ENCODE data around the gene STAM2.

The STAM2 gene

DNA sequence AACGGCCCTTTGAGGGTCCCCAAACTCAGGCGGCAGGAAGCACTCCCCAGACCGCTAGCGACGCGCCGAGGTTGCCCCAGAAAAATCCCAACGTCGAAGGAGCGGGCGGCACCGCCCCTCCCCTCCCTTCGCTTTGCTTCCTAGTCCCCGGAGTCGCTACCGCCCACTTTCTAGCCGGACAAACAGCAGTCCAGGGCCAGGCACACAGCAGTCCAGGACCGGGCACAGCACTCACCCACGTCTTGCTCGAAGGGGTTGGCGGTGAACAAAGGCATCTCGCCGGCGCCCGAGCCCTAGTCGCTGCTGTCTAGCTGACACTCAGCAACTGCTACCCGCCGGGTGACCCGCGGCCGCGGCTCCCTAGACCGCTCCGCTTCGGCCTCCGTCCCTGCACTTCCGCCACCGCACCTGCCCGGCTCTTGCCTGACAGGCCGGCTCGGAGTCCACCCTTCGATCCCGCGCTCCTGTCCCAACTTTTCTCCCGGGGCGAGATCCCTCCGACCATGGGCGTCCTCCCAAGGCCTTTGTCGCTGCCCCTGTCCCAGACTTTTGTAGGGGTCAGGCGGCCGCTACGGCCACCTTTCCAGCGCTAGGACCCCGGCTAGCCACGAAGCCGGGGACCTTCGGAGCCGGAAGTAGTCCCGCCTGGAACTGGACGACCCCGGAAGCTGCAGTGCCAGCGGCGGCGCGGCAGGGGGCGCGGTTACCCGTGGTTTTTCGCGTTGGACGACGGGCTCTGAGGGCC, at the start of gene STAM2:
Gene STAM2 (minus strand): TSS at position 396 of the 745 bp plus-strand sequence. CDS start 121 bp downstream, at position 275.
- H3K4me3 ChIP-seq (ENCODE audit: low read depth, low read length), result peak within 1 kb of the TSS; percentile 86
- peak; percentile 66 for DNase-seq (ENCODE audit: low read depth)
- TF ChIP-seq, protein P1, sequence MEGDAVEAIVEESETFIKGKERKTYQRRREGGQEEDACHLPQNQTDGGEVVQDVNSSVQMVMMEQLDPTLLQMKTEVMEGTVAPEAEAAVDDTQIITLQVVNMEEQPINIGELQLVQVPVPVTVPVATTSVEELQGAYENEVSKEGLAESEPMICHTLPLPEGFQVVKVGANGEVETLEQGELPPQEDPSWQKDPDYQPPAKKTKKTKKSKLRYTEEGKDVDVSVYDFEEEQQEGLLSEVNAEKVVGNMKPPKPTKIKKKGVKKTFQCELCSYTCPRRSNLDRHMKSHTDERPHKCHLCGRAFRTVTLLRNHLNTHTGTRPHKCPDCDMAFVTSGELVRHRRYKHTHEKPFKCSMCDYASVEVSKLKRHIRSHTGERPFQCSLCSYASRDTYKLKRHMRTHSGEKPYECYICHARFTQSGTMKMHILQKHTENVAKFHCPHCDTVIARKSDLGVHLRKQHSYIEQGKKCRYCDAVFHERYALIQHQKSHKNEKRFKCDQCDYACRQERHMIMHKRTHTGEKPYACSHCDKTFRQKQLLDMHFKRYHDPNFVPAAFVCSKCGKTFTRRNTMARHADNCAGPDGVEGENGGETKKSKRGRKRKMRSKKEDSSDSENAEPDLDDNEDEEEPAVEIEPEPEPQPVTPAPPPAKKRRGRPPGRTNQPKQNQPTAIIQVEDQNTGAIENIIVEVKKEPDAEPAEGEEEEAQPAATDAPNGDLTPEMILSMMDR (IDR thresholded peaks at IDR 0.05; ENCODE audit: control insufficient read depth, extremely low read depth, insufficient read depth), result peak; percentile 88

DNA sequence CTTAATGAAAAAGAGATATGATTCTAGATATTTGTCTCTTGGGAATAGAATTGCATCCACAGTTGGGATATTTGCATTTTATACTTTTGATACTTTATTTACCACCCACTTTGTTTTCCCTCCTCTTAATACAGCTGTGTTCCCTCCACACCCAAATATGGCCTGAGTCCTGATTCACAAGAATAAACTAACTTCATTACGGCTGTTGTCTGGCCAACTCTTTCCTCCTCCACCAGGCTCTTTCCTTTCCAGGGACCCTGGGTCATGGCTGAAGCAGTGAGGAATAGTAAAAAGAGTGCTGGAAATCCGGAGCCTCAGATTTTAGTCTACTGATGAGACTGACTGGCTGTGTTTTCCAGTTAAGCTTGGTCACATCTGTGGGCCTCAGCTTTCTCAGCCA, 48.4 kb upstream of the STAM2 start:
- H3K4me3 ChIP-seq (ENCODE audit: low read depth, low read length), result no peak overlapping the region
- TF ChIP-seq, protein P1 (IDR thresholded peaks at IDR 0.05; ENCODE audit: control insufficient read depth, extremely low read depth, insufficient read depth), result no peak
- no peak for DNase-seq (ENCODE audit: low read depth)

DNA sequence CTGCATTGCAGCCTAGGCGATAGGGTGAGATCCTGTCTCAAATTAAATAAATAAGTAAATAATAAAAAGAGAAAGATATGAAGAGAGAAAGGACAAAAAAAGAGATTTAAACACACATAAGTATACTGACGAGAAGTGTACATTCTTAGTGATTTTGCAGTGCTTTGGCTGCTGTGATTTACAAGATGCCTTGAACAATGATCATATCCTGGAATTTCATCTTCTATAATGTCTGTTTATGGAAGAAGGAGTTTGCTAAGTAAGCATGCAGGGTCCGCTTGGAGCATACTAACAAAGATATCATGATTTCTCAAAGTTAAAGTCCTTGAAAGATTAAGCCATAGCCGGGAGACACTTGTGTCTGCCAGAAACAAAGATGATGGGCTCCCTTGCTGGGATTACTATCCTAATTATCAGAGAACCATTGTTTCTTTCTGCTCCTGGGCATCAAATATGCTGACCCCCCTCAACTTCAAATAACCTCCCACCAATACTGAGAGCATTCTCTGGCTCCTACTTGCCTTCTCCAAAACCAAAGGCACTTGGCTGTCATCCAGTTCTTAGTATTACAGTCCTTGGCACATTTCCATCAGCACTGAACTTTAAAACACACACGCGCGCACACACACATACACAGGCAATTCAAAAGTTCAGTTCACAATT, 47.5 kb upstream of the STAM2 start:
- DNase-seq (ENCODE audit: low read depth), result peak; percentile 26
- TF ChIP-seq, protein P1 (IDR thresholded peaks at IDR 0.05; ENCODE audit: control insufficient read depth, extremely low read depth, insufficient read depth), result no peak
- H3K4me3 ChIP-seq (ENCODE audit: low read depth, low read length), result no peak overlapping the region

DNA sequence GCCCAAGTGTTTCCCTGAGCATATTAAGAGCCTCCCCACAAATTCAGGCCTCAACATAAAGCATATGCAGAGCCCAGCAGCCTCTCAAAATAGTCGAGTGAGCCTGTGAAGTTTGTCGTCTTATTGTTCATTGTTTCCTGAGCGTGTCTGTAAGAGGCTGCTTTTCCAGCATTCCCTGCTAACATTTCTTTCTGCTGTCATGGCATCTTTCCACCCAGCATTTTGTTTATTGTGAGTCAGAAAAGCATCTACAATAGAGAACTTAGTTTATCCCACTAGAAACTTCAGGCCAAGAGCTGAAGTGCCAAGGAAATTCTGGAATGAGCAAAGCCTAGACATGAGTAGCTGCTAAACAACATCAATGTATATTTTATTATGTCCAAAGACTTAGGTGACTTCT, 46.3 kb upstream of the STAM2 start:
- H3K4me3 ChIP-seq (ENCODE audit: low read depth, low read length), result no peak overlapping the region
- no peak for DNase-seq (ENCODE audit: low read depth)
- TF ChIP-seq, protein P1 (IDR thresholded peaks at IDR 0.05; ENCODE audit: control insufficient read depth, extremely low read depth, insufficient read depth), result no peak

DNA sequence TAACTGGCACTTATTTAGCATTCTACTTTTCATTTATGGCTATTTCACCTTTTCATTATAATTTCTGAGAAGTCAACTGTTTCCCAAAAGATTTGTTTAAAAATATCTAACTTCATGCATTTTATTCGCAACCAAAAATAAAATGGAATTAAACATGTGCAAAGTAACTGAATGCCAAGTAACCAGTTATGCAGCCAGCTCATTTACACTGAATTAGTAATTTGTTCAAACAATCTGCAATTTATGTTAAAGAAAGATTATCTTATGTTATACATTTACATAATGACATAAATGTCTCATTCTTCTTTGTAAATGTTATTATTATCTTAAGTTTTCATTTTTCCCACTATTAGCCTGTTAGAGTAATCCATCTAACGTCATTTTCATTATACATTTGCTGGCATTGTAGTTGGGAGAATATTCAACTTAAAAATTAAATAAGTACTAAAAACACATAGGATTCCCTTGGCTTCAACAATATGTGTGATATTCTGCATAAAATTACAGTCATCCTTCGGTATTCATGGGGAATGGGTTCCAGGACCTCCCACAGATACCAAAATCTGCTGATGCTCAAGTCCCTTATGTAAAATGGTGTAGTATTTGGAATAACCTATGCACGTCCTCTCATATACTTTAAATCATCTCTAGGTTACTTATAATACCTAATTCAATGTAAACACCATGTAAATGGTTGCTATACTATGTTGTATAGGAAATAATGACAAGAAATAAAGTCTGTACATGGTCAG, 43.7 kb upstream of the STAM2 start:
- TF ChIP-seq, protein P1 (IDR thresholded peaks at IDR 0.05; ENCODE audit: control insufficient read depth, extremely low read depth, insufficient read depth), result no peak
- DNase-seq (ENCODE audit: low read depth), result no peak
- H3K4me3 ChIP-seq (ENCODE audit: low read depth, low read length), result no peak overlapping the region

DNA sequence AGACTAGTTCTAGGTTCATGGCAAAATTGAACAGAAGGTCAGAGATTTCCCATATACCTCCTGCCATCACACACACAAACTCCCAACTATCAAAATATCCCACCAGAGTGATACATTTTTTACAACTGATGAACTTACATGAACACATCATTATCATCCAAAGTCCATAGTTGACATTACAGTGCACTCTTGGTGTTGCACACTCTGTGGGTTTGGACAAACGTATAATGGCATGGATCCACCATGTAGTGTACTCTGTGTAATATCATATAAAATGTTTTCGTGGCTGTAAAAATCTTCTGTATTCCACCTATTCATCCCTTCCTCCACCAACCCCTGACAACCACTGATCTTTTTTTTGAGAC, 25.9 kb upstream of the STAM2 start:
- DNase-seq (ENCODE audit: low read depth), result no peak
- H3K4me3 ChIP-seq (ENCODE audit: low read depth, low read length), result no peak overlapping the region
- TF ChIP-seq, protein P1 (IDR thresholded peaks at IDR 0.05; ENCODE audit: control insufficient read depth, extremely low read depth, insufficient read depth), result no peak

Data from LNCaP clone FGC (cell line).